ENCODE results near the gene TNFAIP6. TPM values are rescaled to one million over a fixed set of nuclear protein-coding genes. Genes with fewer than 3 reads are reported as not detected.
A peak's percentile ranks its signal among the peaks of the same experiment; 100 is the strongest.
"Not testable (repeated sequence)": the region's sequence is repeated elsewhere in the genome, so short reads cannot be mapped to it uniquely, and the experiment has no call there.

Gene TNFAIP6
- 0.85 and 0.90 TPM in 2 replicates for polyA plus RNA-seq (2013)

GRCh38 chr2:151357359-151357758 lies at the start of gene TNFAIP6:
TNFAIP6 (plus strand) TSS chr2:151357592; CDS start chr2:151357667, 75 bp downstream.
- Histone ChIP-seq H2BK120ac (ENCODE audit: insufficient read depth, low read length, poor library complexity) (no peak within 1 kb of the TSS), H3K9me3 (ENCODE audit: insufficient read depth, low read depth, low read length) (no peaks in the 10 kb centered on the region), H3K27me3 (ENCODE audit: insufficient read depth, low read length) (no peaks in the 10 kb centered on the region), H4K12ac (ENCODE audit: low read depth, low read length) (no peak within 1 kb of the TSS), H3K27ac (ENCODE audit: low read depth, low read length) (no peak within 1 kb of the TSS), H2AK5ac (ENCODE audit: low read length) (no peak within 1 kb of the TSS), H2BK12ac (ENCODE audit: low read length) (no peak within 1 kb of the TSS), H4K8ac (ENCODE audit: low read depth, low read length) (no peak within 1 kb of the TSS), H2AFZ (ENCODE audit: insufficient read depth, low read length, poor library complexity) (no peak within 1 kb of the TSS), H3K4me2 (ENCODE audit: low read length) (no peak within 1 kb of the TSS), H3K36me3 (ENCODE audit: control insufficient read depth in 1 of 2, insufficient read depth in 2 of 2, low read length in 2 of 2) (no peaks in the 10 kb centered on the region), H3K18ac (ENCODE audit: low read length) (no peak within 1 kb of the TSS), H3K14ac (ENCODE audit: low read length) (no peak within 1 kb of the TSS), H3K4me3 (ENCODE audit: low read depth, low read length) (no peak within 1 kb of the TSS), H2BK5ac (ENCODE audit: low read depth, low read length, poor library complexity) (no peak within 1 kb of the TSS), H3K79me1 (ENCODE audit: low read length) (no peaks in the 10 kb centered on the region), H3K9ac (ENCODE audit: low read length) (no peak within 1 kb of the TSS), H3K4ac (ENCODE audit: low read depth, low read length) (no peak within 1 kb of the TSS), H3K79me2 (ENCODE audit: control insufficient read depth, insufficient read depth, low read length, poor library complexity) (no peaks in the 10 kb centered on the region), H3K23ac (ENCODE audit: low read length) (no peak within 1 kb of the TSS), H3K4me1 (ENCODE audit: control insufficient read depth in 1 of 2, insufficient read depth in 2 of 2, low read length in 2 of 2) (no peaks in the 10 kb centered on the region), H4K91ac (ENCODE audit: low read depth, low read length) (no peak within 1 kb of the TSS)
- WGBS (ENCODE audit: extremely low coverage, insufficient coverage, insufficient read length): no CpG with 5 or more reads among the region's 3 CpGs
- DNase-seq: peak; percentile 67 to 96

DNA sequence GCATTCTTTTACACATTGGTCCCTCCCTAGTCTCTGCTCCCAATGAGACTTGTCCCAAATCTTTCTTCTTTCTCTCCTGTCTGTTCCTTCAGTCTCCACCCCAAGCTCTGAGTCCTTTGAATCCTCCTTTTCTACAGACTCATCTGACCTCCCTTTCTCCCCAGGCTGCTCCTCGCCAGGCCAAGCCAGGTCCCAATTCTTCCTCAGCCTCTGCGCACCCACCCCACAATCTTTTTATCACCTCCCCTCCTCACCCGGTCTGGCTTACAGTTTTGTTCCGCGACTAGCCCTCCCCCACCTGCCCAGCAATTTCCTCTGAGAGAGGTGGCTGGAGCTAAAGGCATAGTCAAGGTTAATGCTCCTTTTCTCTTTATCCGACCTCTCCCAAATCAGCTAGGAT lies 47.1 kb upstream of the TNFAIP6 start:
- H3K27me3 ChIP-seq (ENCODE audit: insufficient read depth, low read length); DNase-seq; H2BK120ac ChIP-seq (ENCODE audit: insufficient read depth, low read length, poor library complexity); H3K4me1 ChIP-seq (ENCODE audit: control insufficient read depth in 1 of 2, insufficient read depth in 2 of 2, low read length in 2 of 2); H3K23ac ChIP-seq (ENCODE audit: low read length); H3K27ac ChIP-seq (ENCODE audit: low read depth, low read length); H4K91ac ChIP-seq (ENCODE audit: low read depth, low read length); H3K79me1 ChIP-seq (ENCODE audit: low read length); H3K4ac ChIP-seq (ENCODE audit: low read depth, low read length); H3K14ac ChIP-seq (ENCODE audit: low read length); H3K9ac ChIP-seq (ENCODE audit: low read length); H2BK5ac ChIP-seq (ENCODE audit: low read depth, low read length, poor library complexity); H3K4me3 ChIP-seq (ENCODE audit: low read depth, low read length); H3K18ac ChIP-seq (ENCODE audit: low read length); H2AK5ac ChIP-seq (ENCODE audit: low read length); H2BK12ac ChIP-seq (ENCODE audit: low read length); H3K9me3 ChIP-seq (ENCODE audit: insufficient read depth, low read depth, low read length); H3K4me2 ChIP-seq (ENCODE audit: low read length); H4K8ac ChIP-seq (ENCODE audit: low read depth, low read length); H3K36me3 ChIP-seq (ENCODE audit: control insufficient read depth in 1 of 2, insufficient read depth in 2 of 2, low read length in 2 of 2); H4K12ac ChIP-seq (ENCODE audit: low read depth, low read length); H3K79me2 ChIP-seq (ENCODE audit: control insufficient read depth, insufficient read depth, low read length, poor library complexity); H2AFZ ChIP-seq (ENCODE audit: insufficient read depth, low read length, poor library complexity): not testable (repeated sequence)
- WGBS (ENCODE audit: extremely low coverage, insufficient coverage, insufficient read length): no CpG with 5 or more reads among the region's 6 CpGs

- not testable (repeated sequence) for H3K4me1 ChIP-seq (ENCODE audit: control insufficient read depth in 1 of 2, insufficient read depth in 2 of 2, low read length in 2 of 2); H4K91ac ChIP-seq (ENCODE audit: low read depth, low read length)
- WGBS (ENCODE audit: extremely low coverage, insufficient coverage, insufficient read length): no CpG with 5 or more reads among the region's 6 CpGs
Observed at GRCh38 chr2:151312440-151312839, 45.0 kb upstream of the TNFAIP6 start.

DNA sequence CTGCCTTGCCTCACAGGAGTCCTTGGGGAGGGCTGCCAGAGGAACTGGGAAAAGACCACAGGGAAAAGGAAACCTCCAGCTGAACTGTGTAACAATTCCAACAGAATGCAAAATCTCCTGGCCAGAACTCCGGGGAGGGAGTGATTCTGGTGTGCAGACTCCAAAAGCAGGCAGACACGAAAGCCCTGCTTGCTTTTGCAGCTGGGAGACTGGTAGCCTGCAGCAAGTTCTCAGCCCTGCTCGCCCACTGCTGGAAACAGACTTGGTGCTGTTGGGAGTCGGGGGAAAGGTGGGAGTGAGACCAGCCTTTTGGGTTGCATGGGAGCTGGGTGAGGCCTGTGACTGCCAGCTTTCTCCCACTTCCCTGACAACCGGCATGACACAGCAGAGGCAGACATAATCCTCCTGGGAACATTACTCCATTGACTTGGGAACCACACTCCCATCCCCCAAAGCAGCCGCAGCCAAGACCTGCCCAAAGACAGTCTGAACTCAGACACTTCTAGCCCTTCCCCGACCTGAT lies 42.0 kb upstream of the TNFAIP6 start:
- no CpG with 5 or more reads among the region's 7 CpGs for WGBS (ENCODE audit: extremely low coverage, insufficient coverage, insufficient read length)

More at GRCh38 chr2:151312440-151312839, 45.0 kb upstream of the TNFAIP6 start:
- H3K36me3 ChIP-seq (ENCODE audit: control insufficient read depth in 1 of 2, insufficient read depth in 2 of 2, low read length in 2 of 2); H3K79me2 ChIP-seq (ENCODE audit: control insufficient read depth, insufficient read depth, low read length, poor library complexity); H2AK5ac ChIP-seq (ENCODE audit: low read length); H3K9me3 ChIP-seq (ENCODE audit: insufficient read depth, low read depth, low read length); H2BK12ac ChIP-seq (ENCODE audit: low read length); H3K4me3 ChIP-seq (ENCODE audit: low read depth, low read length); H3K4ac ChIP-seq (ENCODE audit: low read depth, low read length); H4K8ac ChIP-seq (ENCODE audit: low read depth, low read length); H2BK5ac ChIP-seq (ENCODE audit: low read depth, low read length, poor library complexity); H3K79me1 ChIP-seq (ENCODE audit: low read length); H3K27me3 ChIP-seq (ENCODE audit: insufficient read depth, low read length); H2AFZ ChIP-seq (ENCODE audit: insufficient read depth, low read length, poor library complexity); H2BK120ac ChIP-seq (ENCODE audit: insufficient read depth, low read length, poor library complexity); H3K14ac ChIP-seq (ENCODE audit: low read length); DNase-seq; H3K23ac ChIP-seq (ENCODE audit: low read length); H3K18ac ChIP-seq (ENCODE audit: low read length); H3K4me2 ChIP-seq (ENCODE audit: low read length); H3K27ac ChIP-seq (ENCODE audit: low read depth, low read length); H3K9ac ChIP-seq (ENCODE audit: low read length); H4K12ac ChIP-seq (ENCODE audit: low read depth, low read length): not testable (repeated sequence)

More for the DNA sequence above, 42.0 kb upstream of the TNFAIP6 start:
- Histone ChIP-seq H3K23ac (ENCODE audit: low read length) (no peak overlapping the region), H3K27me3 (ENCODE audit: insufficient read depth, low read length) (no peaks in the 10 kb centered on the region), H2AK5ac (ENCODE audit: low read length) (no peak overlapping the region), H2BK5ac (ENCODE audit: low read depth, low read length, poor library complexity) (no peak overlapping the region), H3K36me3 (ENCODE audit: control insufficient read depth in 1 of 2, insufficient read depth in 2 of 2, low read length in 2 of 2) (no peaks in the 10 kb centered on the region), H2BK12ac (ENCODE audit: low read length) (no peak overlapping the region), H3K4me3 (ENCODE audit: low read depth, low read length) (peak overlapping the region; percentile 12), H3K4me1 (ENCODE audit: control insufficient read depth in 1 of 2, insufficient read depth in 2 of 2, low read length in 2 of 2) (peaks cover 2 to 8% of the 10 kb centered on the region in 2 experiments), H3K4ac (ENCODE audit: low read depth, low read length) (no peak overlapping the region), H3K14ac (ENCODE audit: low read length) (no peak overlapping the region), H3K18ac (ENCODE audit: low read length) (no peak overlapping the region), H3K27ac (ENCODE audit: low read depth, low read length) (no peak overlapping the region), H3K9me3 (ENCODE audit: insufficient read depth, low read depth, low read length) (no peaks in the 10 kb centered on the region), H3K79me1 (ENCODE audit: low read length) (no peaks in the 10 kb centered on the region), H4K91ac (ENCODE audit: low read depth, low read length) (no peak overlapping the region), H3K4me2 (ENCODE audit: low read length) (no peak overlapping the region), H4K12ac (ENCODE audit: low read depth, low read length) (no peak overlapping the region), H4K8ac (ENCODE audit: low read depth, low read length) (peak overlapping the region; percentile 10), H2BK120ac (ENCODE audit: insufficient read depth, low read length, poor library complexity) (no peak overlapping the region), H3K79me2 (ENCODE audit: control insufficient read depth, insufficient read depth, low read length, poor library complexity) (no peaks in the 10 kb centered on the region), H3K9ac (ENCODE audit: low read length) (no peak overlapping the region), H2AFZ (ENCODE audit: insufficient read depth, low read length, poor library complexity) (no peak overlapping the region)
- no peak for DNase-seq

Data from trophoblast cell (in vitro differentiated cells and primary cell).